HepG2 (cell line): ENCODE data around the gene MAPK8. TPM values are rescaled to one million over a fixed set of nuclear protein-coding genes. Genes with fewer than 3 reads are reported as not detected.

Experiments
- KIAA2018 ChIP-seq: sonication (generic); formaldehyde crosslinking; IDR thresholded peaks from 2 replicates; pipeline ENCODE4 v1.5.0; 2020; ENCODE audit warnings: mild to moderate bottlenecking, missing genetic modification reagents, borderline replicate concordance
- KLF13 ChIP-seq: sonication (generic); formaldehyde crosslinking; IDR thresholded peaks from 2 replicates; pipeline ENCODE4 v1.4.0; 2020; ENCODE audit warnings: mild to moderate bottlenecking, missing genetic modification reagents
- NFKBIZ ChIP-seq: IDR thresholded peaks from 2 replicates; pipeline ENCODE4 v1.6.1; 2018; ENCODE audit warnings: missing genetic modification reagents, missing compliant biosample characterization
- NFYB ChIP-seq: sonication (generic); formaldehyde crosslinking; IDR thresholded peaks from 2 replicates; pipeline ENCODE4 v1.4.0; 2020; ENCODE audit warnings: missing genetic modification reagents
- PAXIP1 ChIP-seq: sonication (generic); formaldehyde crosslinking; conservative IDR thresholded peaks from 2 replicates; pipeline ENCODE4 v1.4.0; 2020; ENCODE audit warnings: mild to moderate bottlenecking, missing genetic modification reagents, moderate library complexity
- PHF21A ChIP-seq: sonication (generic); formaldehyde crosslinking; IDR thresholded peaks from 2 replicates; pipeline ENCODE4 v1.5.0; 2020; ENCODE audit warnings: mild to moderate bottlenecking, missing genetic modification reagents
- SOX13 ChIP-seq, 3 experiments: fragments of 450-650 bp in 1 of 3; sonication (generic) in 1 of 3; formaldehyde crosslinking in 1 of 3; IDR thresholded peaks in 2 of 3; conservative IDR thresholded peaks in 1 of 3; 2 replicates each; pipeline versions ENCODE4 v1.5.0 to v1.6.1; 2016 to 2020; ENCODE audit warnings: antibody characterized with exemption in 1 of 3, mild to moderate bottlenecking in 1 of 3, missing compliant biosample characterization in 1 of 3, missing genetic modification reagents in 1 of 3, moderate library complexity in 1 of 3
- TOPORS ChIP-seq: sonication (generic); formaldehyde crosslinking; IDR thresholded peaks from 2 replicates; pipeline ENCODE4 v1.8.0; 2023; ENCODE audit warnings: mild to moderate bottlenecking, missing genetic modification reagents
- ZNF124 ChIP-seq: sonication (generic); formaldehyde crosslinking; IDR thresholded peaks from 2 replicates; pipeline ENCODE4 v1.4.0; 2020; ENCODE audit warnings: missing genetic modification reagents
- ZNF224 ChIP-seq: sonication (generic); formaldehyde crosslinking; IDR thresholded peaks from 2 replicates; pipeline ENCODE4 v1.5.0; 2020; ENCODE audit warnings: mild to moderate bottlenecking, missing genetic modification reagents
- ZNF576 ChIP-seq: sonication (generic); formaldehyde crosslinking; IDR thresholded peaks from 2 replicates; pipeline ENCODE4 v1.4.0; 2020; ENCODE audit warnings: mild to moderate bottlenecking, missing genetic modification reagents
- ZNF672 ChIP-seq: sonication (generic); formaldehyde crosslinking; IDR thresholded peaks from 2 replicates; pipeline ENCODE4 v1.8.1; 2022; ENCODE audit warnings: missing genetic modification reagents
- ZNF772 ChIP-seq: sonication (generic); formaldehyde crosslinking; IDR thresholded peaks from 2 replicates; pipeline ENCODE4 v1.5.0; 2020; ENCODE audit warnings: mild to moderate bottlenecking, missing genetic modification reagents
- ZSCAN21 ChIP-seq: sonication (generic); formaldehyde crosslinking; IDR thresholded peaks from 2 replicates; pipeline ENCODE4 v1.8.0; 2022; ENCODE audit warnings: mild to moderate bottlenecking, missing genetic modification reagents, moderate library complexity, borderline replicate concordance
- polyA plus RNA-seq, 8 experiments: library from polyadenylated mRNA; depleted of rRNA in 3 of 8; stranded (reverse) in 7 of 8; unstranded in 1 of 8; fragments of >200 nt; fragmentation: Illumina TruSeq in 4 of 8; extraction: Trizol in 4 of 8; gene quantifications; 2 replicates each; pipeline versions ENCODE4 v1.2.1 to v1.2.3, GENCODE V29; 2011 to 2016; ENCODE audit warnings: low read depth in 4 of 8, missing spikeins in 1 of 8, mixed read lengths in 1 of 8; ENCODE audit not compliant: insufficient read depth in 1 of 8
- total RNA-seq, 5 experiments: library from RNA; depleted of rRNA; stranded (reverse); fragments of >200 nt; fragmentation: Illumina TruSeq; extraction: Trizol; gene quantifications; 2 replicates each; pipeline ENCODE4 v1.2.3, GENCODE V29; 2016; ENCODE audit warnings: low read depth in 1 of 5

MAPK8 gene
- total and polyA plus RNA-seq, 2 of the 13 experiments (the other 11 are each of a cell fraction or from before 2014, with no cell fraction given): 41.6 to 47.3 TPM

- no peak for TF ChIP-seq ZNF124 (CRISPR knock-in tag)
- peak; percentile 55; the same call in 1 of the 2 replicates for TF ChIP-seq KLF13 (CRISPR knock-in tag)
- no peak for TF ChIP-seq KIAA2018
- TF ChIP-seq ZSCAN21: 0 out of 2 replicates have a peak, but pooled peaks have one; percentile 72
- TF ChIP-seq PAXIP1 (CRISPR knock-in tag): peak; percentile 48; the same call in 1 of the 2 replicates
- peak; percentile 55; the same call in 1 of the 2 replicates for TF ChIP-seq NFYB (CRISPR knock-in tag)
- no peak for TF ChIP-seq NFKBIZ
- TF ChIP-seq SOX13 (IDR thresholded peaks at IDR 0.05): no peak
- TF ChIP-seq SOX13 (CRISPR knock-in tag; conservative IDR thresholded peaks at IDR 0.05 in 1 of 2, IDR thresholded peaks at IDR 0.05 in 1 of 2): peak in 1 of 2 experiments; percentile 25; a peak in 1 of 4 replicates
- TF ChIP-seq ZNF576 (CRISPR knock-in tag): no peak
- peak; percentile 58; the same call in 1 of the 2 replicates for TF ChIP-seq ZNF772
- no peak; the same call in 1 of the 2 replicates for TF ChIP-seq PHF21A
- no peak for TF ChIP-seq ZNF224
- TF ChIP-seq ZNF672 (CRISPR knock-in tag): no peak
- TF ChIP-seq TOPORS (CRISPR knock-in tag): no peak; the same call in 1 of the 2 replicates
These were observed at the start of gene MAPK8 (continued) for GRCh38 chr10:48306265-48306869.
